ENCODE results near the gene KHK. TPM values are rescaled to one million over a fixed set of nuclear protein-coding genes. Genes with fewer than 3 reads are reported as not detected.

The KHK gene
- total RNA-seq, 4 donors from 2014 or later: 1.6 to 3.3 (median 2.1) TPM

- DNase-seq (ENCODE audit: low spot score) (no peak), ATAC-seq (ENCODE audit: low FRiP score) (no peak)
- TF ChIP-seq CTCF (IDR thresholded peaks at IDR 0.05): no peak
Observed at GRCh38 chr2:27125104-27125503, 38.5 kb downstream of the KHK start.

- TF ChIP-seq CTCF (IDR thresholded peaks at IDR 0.05): no peak
- DNase-seq (ENCODE audit: low spot score): no peak
- ATAC-seq (ENCODE audit: low FRiP score): no peak
Observed at GRCh38 chr2:27126252-27126710, 39.7 kb downstream of the KHK start.

- no peak for ATAC-seq (ENCODE audit: low FRiP score)
- no peak for DNase-seq (ENCODE audit: low spot score)
- no peak for TF ChIP-seq CTCF (IDR thresholded peaks at IDR 0.05)
Observed at GRCh38 chr2:27127883-27128667, 41.5 kb downstream of the KHK start.

GRCh38 chr2:27128668-27129571, 42.3 kb downstream of the KHK start:
- DNase-seq (ENCODE audit: low spot score): no peak
- no peak for TF ChIP-seq CTCF (IDR thresholded peaks at IDR 0.05)

GRCh38 chr2:27130396-27130795, 43.8 kb downstream of the KHK start:
- DNase-seq (ENCODE audit: low spot score) (no peak), ATAC-seq (ENCODE audit: low FRiP score) (no peak)
- no peak for TF ChIP-seq CTCF (IDR thresholded peaks at IDR 0.05)

More at GRCh38 chr2:27128668-27129571, 42.3 kb downstream of the KHK start:
- no peak for ATAC-seq (ENCODE audit: low FRiP score)

GRCh38 chr2:27131429-27131828, 44.9 kb downstream of the KHK start:
- ATAC-seq (ENCODE audit: low FRiP score) (no peak), DNase-seq (ENCODE audit: low spot score) (no peak)
- TF ChIP-seq CTCF (IDR thresholded peaks at IDR 0.05): no peak
